ENCODE data around the gene FIBCD1. TPM values are rescaled to one million over a fixed set of nuclear protein-coding genes. Genes with fewer than 3 reads are reported as not detected.

Gene FIBCD1
- total and polyA plus RNA-seq, 8 donors: 0.64 to 11.4 (median 1.6) TPM

DNA sequence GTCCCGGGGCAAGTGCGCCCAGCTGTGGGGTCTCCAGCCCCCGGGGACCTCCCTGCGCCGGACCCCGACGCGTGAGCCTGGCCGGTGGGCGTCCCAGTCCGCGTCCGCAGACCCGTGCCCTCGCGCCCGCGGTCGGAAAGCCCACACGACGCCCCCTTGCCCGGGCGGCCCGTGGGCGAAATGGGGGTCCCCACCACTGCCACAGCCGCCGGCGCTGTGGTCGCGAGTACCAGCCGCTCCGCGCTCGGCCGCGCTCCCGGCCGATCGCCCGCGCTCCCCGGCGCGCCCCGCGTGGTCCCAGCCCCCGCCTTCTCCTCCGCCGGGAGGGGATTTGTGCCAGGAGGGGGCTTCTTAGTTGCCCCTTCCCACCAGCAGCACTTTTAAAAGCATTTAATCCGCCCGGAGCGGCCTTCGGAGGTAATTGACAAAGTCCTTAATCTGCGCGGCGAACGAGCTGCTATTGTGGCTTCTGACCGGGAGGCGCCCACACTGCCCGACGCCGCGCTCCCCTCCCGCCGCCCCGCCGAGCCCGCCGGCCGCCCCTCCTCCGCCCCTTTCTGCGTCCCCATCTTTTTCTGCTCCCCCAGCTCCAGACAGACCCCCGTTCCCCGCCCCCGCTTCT is 469 bp upstream of the FIBCD1 start:
- no peak for ATAC-seq
- intact Hi-C loops (cut with DNase I): loop anchor here in 1 of 2 donors (10.0 kb wide), 2 partner anchors 75 to 235 kb away; no protein-coding TSS in a partner anchor
- H3K9me3 ChIP-seq: no peaks in the 10 kb centered on the region
- TF ChIP-seq, protein P1, sequence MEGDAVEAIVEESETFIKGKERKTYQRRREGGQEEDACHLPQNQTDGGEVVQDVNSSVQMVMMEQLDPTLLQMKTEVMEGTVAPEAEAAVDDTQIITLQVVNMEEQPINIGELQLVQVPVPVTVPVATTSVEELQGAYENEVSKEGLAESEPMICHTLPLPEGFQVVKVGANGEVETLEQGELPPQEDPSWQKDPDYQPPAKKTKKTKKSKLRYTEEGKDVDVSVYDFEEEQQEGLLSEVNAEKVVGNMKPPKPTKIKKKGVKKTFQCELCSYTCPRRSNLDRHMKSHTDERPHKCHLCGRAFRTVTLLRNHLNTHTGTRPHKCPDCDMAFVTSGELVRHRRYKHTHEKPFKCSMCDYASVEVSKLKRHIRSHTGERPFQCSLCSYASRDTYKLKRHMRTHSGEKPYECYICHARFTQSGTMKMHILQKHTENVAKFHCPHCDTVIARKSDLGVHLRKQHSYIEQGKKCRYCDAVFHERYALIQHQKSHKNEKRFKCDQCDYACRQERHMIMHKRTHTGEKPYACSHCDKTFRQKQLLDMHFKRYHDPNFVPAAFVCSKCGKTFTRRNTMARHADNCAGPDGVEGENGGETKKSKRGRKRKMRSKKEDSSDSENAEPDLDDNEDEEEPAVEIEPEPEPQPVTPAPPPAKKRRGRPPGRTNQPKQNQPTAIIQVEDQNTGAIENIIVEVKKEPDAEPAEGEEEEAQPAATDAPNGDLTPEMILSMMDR (IDR thresholded peaks at IDR 0.05): no peak
- no peak overlapping the region for H3K27ac ChIP-seq
- peaks cover 44 to 96% of the 10 kb centered on the region in 2 donors for H3K27me3 ChIP-seq
- H3K36me3 ChIP-seq: no peaks in the 10 kb centered on the region
- peaks cover 0 to 37% of the 10 kb centered on the region in 2 donors for H3K4me1 ChIP-seq
- peak in 1 of 4 donors; percentile 58 for DNase-seq
- H3K4me3 ChIP-seq: peak overlapping the region; percentile 37 to 42

DNA sequence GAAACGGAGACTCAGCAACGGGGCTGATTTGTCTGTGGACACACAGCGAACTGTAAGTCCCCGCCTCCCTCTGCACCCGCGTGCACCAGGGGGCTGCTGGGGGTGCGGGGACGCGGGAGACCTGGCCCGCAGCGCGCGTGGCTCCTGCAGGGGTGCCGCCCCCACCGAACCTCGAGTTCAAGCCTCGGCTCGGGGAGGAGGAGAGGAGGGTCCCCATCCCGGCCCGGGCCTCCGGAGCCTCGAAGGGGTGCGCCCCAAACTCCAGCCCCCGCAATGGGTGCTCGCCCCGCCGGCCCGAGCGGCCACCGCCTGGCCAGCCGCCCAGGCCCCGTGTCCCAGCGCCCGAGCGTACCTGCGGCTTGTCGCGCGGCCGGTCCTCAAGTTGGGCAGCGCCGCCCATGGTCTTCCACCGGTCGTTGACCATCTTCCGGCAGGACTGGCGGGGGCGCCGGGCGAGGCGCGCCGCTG is 829 bp downstream of the FIBCD1 start:
- H3K27me3 ChIP-seq: peaks cover 44 to 100% of the 10 kb centered on the region in 2 donors
- no peak for DNase-seq
- ATAC-seq: no peak
- intact Hi-C loops (cut with DNase I): no loop called here
- H3K36me3 ChIP-seq: no peaks in the 10 kb centered on the region
- TF ChIP-seq, protein P1 (IDR thresholded peaks at IDR 0.05): no peak
- no peak overlapping the region for H3K27ac ChIP-seq
- peak overlapping the region; percentile 3 to 42 for H3K4me3 ChIP-seq
- peaks cover 0 to 37% of the 10 kb centered on the region in 2 donors for H3K4me1 ChIP-seq
- no peaks in the 10 kb centered on the region for H3K9me3 ChIP-seq

DNA sequence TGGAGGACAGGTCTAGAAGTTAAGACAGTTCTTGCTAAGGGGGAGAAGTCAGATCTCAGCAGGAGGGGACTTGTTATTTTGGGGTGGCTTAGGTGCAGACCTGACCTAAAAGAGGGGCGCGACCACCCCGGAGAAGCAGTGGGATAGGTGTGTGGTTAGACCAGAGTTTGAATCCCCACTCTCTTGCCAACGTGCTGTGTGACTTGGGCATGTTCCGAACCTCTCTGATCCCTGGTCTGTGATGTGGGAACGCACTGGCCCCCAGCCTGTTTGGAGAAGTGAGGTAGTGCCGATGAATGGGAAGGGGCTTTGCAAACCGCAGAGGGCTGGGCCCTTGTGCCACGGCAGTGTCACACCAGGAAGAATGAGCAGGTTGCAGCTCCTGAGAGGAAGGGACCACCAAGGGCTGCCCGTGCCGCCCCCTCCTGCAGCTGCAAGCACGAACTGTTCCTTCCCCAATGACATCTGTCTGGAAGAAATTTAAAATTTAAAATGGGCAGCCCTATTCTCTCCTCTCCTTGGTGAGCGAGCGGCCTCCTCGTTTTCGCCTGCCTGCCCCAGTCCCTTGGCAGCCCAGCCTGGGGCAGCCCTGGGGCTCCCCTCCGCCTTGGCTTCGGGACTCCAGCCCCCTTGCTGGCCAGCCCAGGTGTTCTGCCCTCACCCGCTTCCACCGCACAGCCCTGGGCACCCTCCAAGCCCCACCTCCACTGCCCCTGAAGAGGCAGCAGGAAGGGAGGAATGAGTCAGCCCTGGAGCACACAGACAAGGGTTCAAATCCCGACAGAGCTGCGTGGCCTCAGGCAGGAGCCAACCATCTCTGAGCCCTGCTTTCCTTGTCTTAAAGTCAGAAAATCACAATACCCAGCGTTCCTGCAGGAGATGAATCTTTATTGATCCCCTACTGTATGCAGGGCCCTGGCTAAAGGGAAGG is 1.6 kb downstream of the FIBCD1 start:
- DNase-seq: no peak
- H3K27ac ChIP-seq: no peak overlapping the region
- no peaks in the 10 kb centered on the region for H3K36me3 ChIP-seq
- intact Hi-C loops (cut with DNase I): no loop called here
- peak overlapping the region in 1 of 2 donors; percentile 42 for H3K4me3 ChIP-seq
- TF ChIP-seq, protein P1 (IDR thresholded peaks at IDR 0.05): no peak
- peaks cover 4 to 37% of the 10 kb centered on the region in 2 donors for H3K4me1 ChIP-seq
- no peak for ATAC-seq
- no peaks in the 10 kb centered on the region for H3K9me3 ChIP-seq
- peaks cover 49 to 100% of the 10 kb centered on the region in 2 donors for H3K27me3 ChIP-seq

DNA sequence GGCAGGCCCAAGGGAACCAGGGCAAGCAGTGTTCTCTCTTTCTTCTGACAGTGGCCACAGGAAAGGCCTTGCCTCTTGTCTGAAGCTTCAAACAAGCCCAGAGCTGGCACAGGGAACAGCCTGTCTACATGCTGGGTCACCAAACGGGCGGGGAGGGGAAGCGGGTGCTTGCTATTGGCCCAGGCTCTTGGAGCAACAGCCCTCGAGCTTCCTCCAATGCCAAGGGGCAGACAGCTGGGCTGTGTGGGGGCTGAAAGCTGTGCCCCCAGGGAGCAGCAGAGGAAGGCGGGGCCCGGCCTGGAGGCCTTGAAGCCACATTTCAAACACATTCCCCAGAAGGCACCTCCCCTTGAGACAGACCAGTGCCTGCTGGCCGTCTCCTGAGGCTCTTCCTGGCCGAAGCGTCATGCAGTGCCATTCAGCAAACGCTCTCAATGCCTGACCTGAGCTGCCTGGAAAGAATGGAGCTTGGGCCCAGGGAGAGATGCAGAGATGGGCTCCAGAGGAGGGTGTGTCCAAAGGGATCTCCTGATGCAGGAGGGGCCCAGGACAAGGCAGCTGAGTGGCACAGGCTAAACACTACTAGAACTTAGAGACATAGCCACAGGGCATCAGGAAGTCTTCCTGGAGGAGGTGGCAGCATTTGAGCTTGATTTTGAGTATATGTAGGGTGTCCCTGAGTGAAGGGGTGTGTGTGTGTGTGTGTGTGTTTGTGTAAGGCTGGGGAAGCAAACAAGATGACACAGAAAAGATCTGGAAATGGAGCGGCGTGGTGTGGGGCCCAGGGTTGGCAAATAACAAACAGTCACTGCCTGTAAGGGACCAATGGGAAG is 2.5 kb downstream of the FIBCD1 start:
- peaks cover 4 to 37% of the 10 kb centered on the region in 2 donors for H3K4me1 ChIP-seq
- DNase-seq (peak in 1 of 4 donors; percentile 79), ATAC-seq (peak; percentile 8)
- H3K36me3 ChIP-seq: no peaks in the 10 kb centered on the region
- no peaks in the 10 kb centered on the region for H3K9me3 ChIP-seq
- TF ChIP-seq, protein P1 (IDR thresholded peaks at IDR 0.05): no peak
- H3K4me3 ChIP-seq: no peak overlapping the region
- intact Hi-C loops (cut with DNase I): no loop called here
- H3K27me3 ChIP-seq: peaks cover 51 to 100% of the 10 kb centered on the region in 2 donors
- H3K27ac ChIP-seq: no peak overlapping the region
